HepG2 (cell line): ENCODE measurements around the gene SLC43A1. TPM values are rescaled to one million over a fixed set of nuclear protein-coding genes. Genes with fewer than 3 reads are reported as not detected.

Experiments
- ATF1 ChIP-seq: IDR thresholded peaks from 2 replicates; pipeline ENCODE4 v1.6.1; 2016; ENCODE audit warnings: mild to moderate bottlenecking, control low read depth
- FOXK1 ChIP-seq: sonication (generic); formaldehyde crosslinking; IDR thresholded peaks from 2 replicates; pipeline ENCODE4 v1.4.0; 2020; ENCODE audit warnings: low read depth, missing genetic modification reagents, borderline replicate concordance
- HNF4A ChIP-seq: sonication (generic); formaldehyde crosslinking; IDR thresholded peaks from 2 replicates; pipeline ENCODE4 v1.4.0; 2020; ENCODE audit warnings: missing genetic modification reagents
- MTA1 ChIP-seq: sonication (generic); formaldehyde crosslinking; IDR thresholded peaks from 2 replicates; pipeline ENCODE4 v1.4.0; 2020; ENCODE audit warnings: missing genetic modification reagents, mild to moderate bottlenecking, borderline replicate concordance
- MXI1 ChIP-seq: IDR thresholded peaks from 3 replicates; pipeline ENCODE4 v1.6.1; 2012; ENCODE audit warnings: low read depth, low read length, inconsistent platforms, borderline replicate concordance
- MYC ChIP-seq: sonication (generic); formaldehyde crosslinking; IDR thresholded peaks from 2 replicates; pipeline ENCODE4 v1.9.0; 2021; ENCODE audit warnings: missing genetic modification reagents, borderline replicate concordance
- SCMH1 ChIP-seq: sonication (generic); formaldehyde crosslinking; IDR thresholded peaks from 2 replicates; pipeline ENCODE4 v1.9.0; 2021; ENCODE audit warnings: missing genetic modification reagents, mild to moderate bottlenecking, borderline replicate concordance
- SOX13 ChIP-seq, 3 experiments: fragments of 450-650 bp in 1 of 3; sonication (generic) in 1 of 3; formaldehyde crosslinking in 1 of 3; IDR thresholded peaks in 2 of 3; conservative IDR thresholded peaks in 1 of 3; 2 replicates each; pipeline versions ENCODE4 v1.5.0 to v1.6.1; 2016 to 2020; ENCODE audit warnings: antibody characterized with exemption in 1 of 3, mild to moderate bottlenecking in 1 of 3, missing compliant biosample characterization in 1 of 3, missing genetic modification reagents in 1 of 3, moderate library complexity in 1 of 3
- TEAD3 ChIP-seq: optimal IDR thresholded peaks from 2 replicates; pipeline ENCODE3; 2016; ENCODE audit warnings: borderline replicate concordance
- ZIK1 ChIP-seq: sonication (generic); formaldehyde crosslinking; IDR thresholded peaks from 2 replicates; pipeline ENCODE4 v1.5.0; 2020; ENCODE audit warnings: mild to moderate bottlenecking, low read depth, missing genetic modification reagents, borderline replicate concordance
- ZKSCAN8 ChIP-seq: IDR thresholded peaks from 2 replicates; pipeline ENCODE4 v1.6.1; 2016; ENCODE audit warnings: borderline replicate concordance, missing genetic modification reagents, missing compliant biosample characterization
- ZNF292 ChIP-seq: sonication (generic); formaldehyde crosslinking; IDR thresholded peaks from 2 replicates; pipeline ENCODE4 v1.8.1; 2022; ENCODE audit warnings: mild to moderate bottlenecking, low read depth, missing genetic modification reagents, borderline replicate concordance
- ZNF567 ChIP-seq: sonication (generic); formaldehyde crosslinking; IDR thresholded peaks from 2 replicates; pipeline ENCODE4 v1.8.1; 2023; ENCODE audit warnings: mild to moderate bottlenecking, missing genetic modification reagents, borderline replicate concordance
- ZNF878 ChIP-seq: sonication (generic); formaldehyde crosslinking; IDR thresholded peaks from 2 replicates; pipeline ENCODE4 v1.8.1; 2023; ENCODE audit warnings: mild to moderate bottlenecking, missing genetic modification reagents, moderate library complexity
- ZSCAN25 ChIP-seq: sonication (generic); formaldehyde crosslinking; IDR thresholded peaks from 2 replicates; pipeline ENCODE4 v1.8.0; 2022; ENCODE audit warnings: mild to moderate bottlenecking, missing genetic modification reagents
- polyA plus RNA-seq, 8 experiments: library from polyadenylated mRNA; depleted of rRNA in 3 of 8; stranded (reverse) in 7 of 8; unstranded in 1 of 8; fragments of >200 nt; fragmentation: Illumina TruSeq in 4 of 8; extraction: Trizol in 4 of 8; gene quantifications; 2 replicates each; pipeline versions ENCODE4 v1.2.1 to v1.2.3, GENCODE V29; 2011 to 2016; ENCODE audit warnings: low read depth in 4 of 8, missing spikeins in 1 of 8, mixed read lengths in 1 of 8; ENCODE audit not compliant: insufficient read depth in 1 of 8
- total RNA-seq, 5 experiments: library from RNA; depleted of rRNA; stranded (reverse); fragments of >200 nt; fragmentation: Illumina TruSeq; extraction: Trizol; gene quantifications; 2 replicates each; pipeline ENCODE4 v1.2.3, GENCODE V29; 2016; ENCODE audit warnings: low read depth in 1 of 5
- TF ChIP-seq, protein P1 (sequence below): sonication (generic); formaldehyde crosslinking; IDR thresholded peaks from 2 replicates; pipeline ENCODE4 v1.4.0; 2020; ENCODE audit warnings: missing genetic modification reagents, mild to moderate bottlenecking, borderline replicate concordance
- TF ChIP-seq, protein P2 (sequence below): IDR thresholded peaks from 2 replicates; pipeline ENCODE4 v1.6.1; 2016
- TF ChIP-seq, protein P3 (sequence below): IDR thresholded peaks from 2 replicates; pipeline ENCODE4 v1.6.1; 2016
- TF ChIP-seq, protein P4 (sequence below): sonication (generic); formaldehyde crosslinking; IDR thresholded peaks from 2 replicates; pipeline ENCODE4 v1.4.0; 2020; ENCODE audit warnings: missing genetic modification reagents, borderline replicate concordance
- TF ChIP-seq, protein P5 (sequence below): sonication (generic); formaldehyde crosslinking; IDR thresholded peaks from 2 replicates; pipeline ENCODE4 v1.5.0; 2020; ENCODE audit warnings: mild to moderate bottlenecking, missing genetic modification reagents, borderline replicate concordance

The SLC43A1 gene
- total and polyA plus RNA-seq, 2 of the 13 experiments (the other 11 are each of a cell fraction or from before 2014, with no cell fraction given), result 72.3 to 87.6 TPM

DNA sequence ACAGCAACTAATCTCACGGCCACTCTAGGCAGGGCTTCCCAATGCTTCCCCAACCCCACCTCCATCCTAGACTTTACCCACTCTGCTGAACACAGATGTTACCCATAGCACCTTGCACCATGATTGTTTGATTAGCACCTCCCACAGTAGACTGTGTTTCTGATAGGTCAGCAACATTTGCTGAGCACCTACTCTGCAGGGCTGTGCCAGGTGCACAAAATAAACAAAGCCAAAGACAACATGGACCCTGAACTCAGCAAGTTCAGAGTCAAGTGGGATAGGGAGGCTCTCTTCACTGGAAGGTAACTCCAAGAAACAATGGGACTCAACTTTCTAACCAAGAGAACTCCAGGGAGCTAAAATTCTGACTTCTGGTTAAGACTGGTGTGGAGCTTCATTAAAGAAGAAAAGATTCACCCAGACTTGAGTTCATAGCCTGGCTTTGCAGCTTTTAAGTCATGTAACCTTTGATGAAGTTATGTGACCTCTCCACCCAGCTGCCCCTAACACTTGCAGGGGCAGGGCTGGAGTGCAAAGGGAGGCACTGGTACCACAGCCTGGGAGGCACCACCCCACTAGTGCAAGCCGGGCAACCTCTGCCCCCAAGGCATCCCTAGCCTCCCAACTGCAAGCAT, 61.8 kb downstream of the SLC43A1 start (continued):
- TF ChIP-seq, protein P1, sequence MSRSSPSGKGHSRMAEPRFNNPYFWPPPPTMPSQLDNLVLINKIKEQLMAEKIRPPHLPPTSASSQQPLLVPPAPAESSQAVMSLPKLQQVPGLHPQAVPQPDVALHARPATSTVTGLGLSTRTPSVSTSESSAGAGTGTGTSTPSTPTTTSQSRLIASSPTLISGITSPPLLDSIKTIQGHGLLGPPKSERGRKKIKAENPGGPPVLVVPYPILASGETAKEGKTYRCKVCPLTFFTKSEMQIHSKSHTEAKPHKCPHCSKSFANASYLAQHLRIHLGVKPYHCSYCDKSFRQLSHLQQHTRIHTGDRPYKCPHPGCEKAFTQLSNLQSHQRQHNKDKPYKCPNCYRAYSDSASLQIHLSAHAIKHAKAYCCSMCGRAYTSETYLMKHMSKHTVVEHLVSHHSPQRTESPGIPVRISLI, result peak; percentile 58; the same call in 1 of the 2 replicates
- TF ChIP-seq ZNF567 (CRISPR knock-in tag) (no peak), MYC (CRISPR knock-in tag) (no peak), ZNF292 (peak; percentile 44; the same call in 1 of the 2 replicates), ZIK1 (CRISPR knock-in tag) (no peak), HNF4A (CRISPR knock-in tag) (peak; percentile 98), ATF1 (CRISPR knock-in tag) (0 out of 2 replicates have a peak, but pooled peaks have one; percentile 27), ZNF878 (CRISPR knock-in tag) (peak; percentile 58; the same call in 1 of the 2 replicates), ZSCAN25 (peak; percentile 95), SCMH1 (CRISPR knock-in tag) (no peak), SOX13 (IDR thresholded peaks at IDR 0.05) (no peak), SOX13 (CRISPR knock-in tag; conservative IDR thresholded peaks at IDR 0.05 in 1 of 2, IDR thresholded peaks at IDR 0.05 in 1 of 2) (peak in 1 of 2 experiments; percentile 90; a peak in 2 of 4 replicates), FOXK1 (peak; percentile 97), MXI1 (peak; percentile 46; the same call in 1 of the 3 replicates), MTA1 (CRISPR knock-in tag) (peak; percentile 68), ZKSCAN8 (CRISPR knock-in tag) (no peak; the same call in 1 of the 2 replicates), TEAD3 (peak; percentile 52)
- TF ChIP-seq, protein P2, sequence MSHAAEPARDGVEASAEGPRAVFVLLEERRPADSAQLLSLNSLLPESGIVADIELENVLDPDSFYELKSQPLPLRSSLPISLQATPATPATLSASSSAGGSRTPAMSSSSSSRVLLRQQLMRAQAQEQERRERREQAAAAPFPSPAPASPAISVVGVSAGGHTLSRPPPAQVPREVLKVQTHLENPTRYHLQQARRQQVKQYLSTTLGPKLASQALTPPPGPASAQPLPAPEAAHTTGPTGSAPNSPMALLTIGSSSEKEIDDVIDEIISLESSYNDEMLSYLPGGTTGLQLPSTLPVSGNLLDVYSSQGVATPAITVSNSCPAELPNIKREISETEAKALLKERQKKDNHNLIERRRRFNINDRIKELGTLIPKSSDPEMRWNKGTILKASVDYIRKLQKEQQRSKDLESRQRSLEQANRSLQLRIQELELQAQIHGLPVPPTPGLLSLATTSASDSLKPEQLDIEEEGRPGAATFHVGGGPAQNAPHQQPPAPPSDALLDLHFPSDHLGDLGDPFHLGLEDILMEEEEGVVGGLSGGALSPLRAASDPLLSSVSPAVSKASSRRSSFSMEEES (CRISPR knock-in tag), result no peak; the same call in 1 of the 2 replicates
- TF ChIP-seq, protein P3, sequence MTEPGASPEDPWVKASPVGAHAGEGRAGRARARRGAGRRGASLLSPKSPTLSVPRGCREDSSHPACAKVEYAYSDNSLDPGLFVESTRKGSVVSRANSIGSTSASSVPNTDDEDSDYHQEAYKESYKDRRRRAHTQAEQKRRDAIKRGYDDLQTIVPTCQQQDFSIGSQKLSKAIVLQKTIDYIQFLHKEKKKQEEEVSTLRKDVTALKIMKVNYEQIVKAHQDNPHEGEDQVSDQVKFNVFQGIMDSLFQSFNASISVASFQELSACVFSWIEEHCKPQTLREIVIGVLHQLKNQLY (CRISPR knock-in tag), result peak; percentile 90
- TF ChIP-seq, protein P4, sequence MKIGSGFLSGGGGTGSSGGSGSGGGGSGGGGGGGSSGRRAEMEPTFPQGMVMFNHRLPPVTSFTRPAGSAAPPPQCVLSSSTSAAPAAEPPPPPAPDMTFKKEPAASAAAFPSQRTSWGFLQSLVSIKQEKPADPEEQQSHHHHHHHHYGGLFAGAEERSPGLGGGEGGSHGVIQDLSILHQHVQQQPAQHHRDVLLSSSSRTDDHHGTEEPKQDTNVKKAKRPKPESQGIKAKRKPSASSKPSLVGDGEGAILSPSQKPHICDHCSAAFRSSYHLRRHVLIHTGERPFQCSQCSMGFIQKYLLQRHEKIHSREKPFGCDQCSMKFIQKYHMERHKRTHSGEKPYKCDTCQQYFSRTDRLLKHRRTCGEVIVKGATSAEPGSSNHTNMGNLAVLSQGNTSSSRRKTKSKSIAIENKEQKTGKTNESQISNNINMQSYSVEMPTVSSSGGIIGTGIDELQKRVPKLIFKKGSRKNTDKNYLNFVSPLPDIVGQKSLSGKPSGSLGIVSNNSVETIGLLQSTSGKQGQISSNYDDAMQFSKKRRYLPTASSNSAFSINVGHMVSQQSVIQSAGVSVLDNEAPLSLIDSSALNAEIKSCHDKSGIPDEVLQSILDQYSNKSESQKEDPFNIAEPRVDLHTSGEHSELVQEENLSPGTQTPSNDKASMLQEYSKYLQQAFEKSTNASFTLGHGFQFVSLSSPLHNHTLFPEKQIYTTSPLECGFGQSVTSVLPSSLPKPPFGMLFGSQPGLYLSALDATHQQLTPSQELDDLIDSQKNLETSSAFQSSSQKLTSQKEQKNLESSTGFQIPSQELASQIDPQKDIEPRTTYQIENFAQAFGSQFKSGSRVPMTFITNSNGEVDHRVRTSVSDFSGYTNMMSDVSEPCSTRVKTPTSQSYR (CRISPR knock-in tag), result peak; percentile 69; the same call in 1 of the 2 replicates
- TF ChIP-seq, protein P5, sequence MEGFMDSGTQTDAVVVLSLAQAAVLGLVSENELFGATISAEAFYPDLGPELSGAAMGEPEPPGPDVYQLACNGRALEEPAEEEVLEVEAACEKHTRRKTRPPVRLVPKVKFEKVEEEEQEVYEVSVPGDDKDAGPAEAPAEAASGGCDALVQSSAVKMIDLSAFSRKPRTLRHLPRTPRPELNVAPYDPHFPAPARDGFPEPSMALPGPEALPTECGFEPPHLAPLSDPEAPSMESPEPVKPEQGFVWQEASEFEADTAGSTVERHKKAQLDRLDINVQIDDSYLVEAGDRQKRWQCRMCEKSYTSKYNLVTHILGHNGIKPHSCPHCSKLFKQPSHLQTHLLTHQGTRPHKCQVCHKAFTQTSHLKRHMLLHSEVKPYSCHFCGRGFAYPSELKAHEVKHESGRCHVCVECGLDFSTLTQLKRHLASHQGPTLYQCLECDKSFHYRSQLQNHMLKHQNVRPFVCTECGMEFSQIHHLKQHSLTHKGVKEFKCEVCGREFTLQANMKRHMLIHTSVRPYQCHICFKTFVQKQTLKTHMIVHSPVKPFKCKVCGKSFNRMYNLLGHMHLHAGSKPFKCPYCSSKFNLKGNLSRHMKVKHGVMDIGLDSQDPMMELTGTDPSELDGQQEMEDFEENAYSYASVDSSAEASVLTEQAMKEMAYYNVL (CRISPR knock-in tag), result peak; percentile 39; the same call in 1 of the 2 replicates
